ENCODE measurements around the gene TBC1D14.

DNA sequence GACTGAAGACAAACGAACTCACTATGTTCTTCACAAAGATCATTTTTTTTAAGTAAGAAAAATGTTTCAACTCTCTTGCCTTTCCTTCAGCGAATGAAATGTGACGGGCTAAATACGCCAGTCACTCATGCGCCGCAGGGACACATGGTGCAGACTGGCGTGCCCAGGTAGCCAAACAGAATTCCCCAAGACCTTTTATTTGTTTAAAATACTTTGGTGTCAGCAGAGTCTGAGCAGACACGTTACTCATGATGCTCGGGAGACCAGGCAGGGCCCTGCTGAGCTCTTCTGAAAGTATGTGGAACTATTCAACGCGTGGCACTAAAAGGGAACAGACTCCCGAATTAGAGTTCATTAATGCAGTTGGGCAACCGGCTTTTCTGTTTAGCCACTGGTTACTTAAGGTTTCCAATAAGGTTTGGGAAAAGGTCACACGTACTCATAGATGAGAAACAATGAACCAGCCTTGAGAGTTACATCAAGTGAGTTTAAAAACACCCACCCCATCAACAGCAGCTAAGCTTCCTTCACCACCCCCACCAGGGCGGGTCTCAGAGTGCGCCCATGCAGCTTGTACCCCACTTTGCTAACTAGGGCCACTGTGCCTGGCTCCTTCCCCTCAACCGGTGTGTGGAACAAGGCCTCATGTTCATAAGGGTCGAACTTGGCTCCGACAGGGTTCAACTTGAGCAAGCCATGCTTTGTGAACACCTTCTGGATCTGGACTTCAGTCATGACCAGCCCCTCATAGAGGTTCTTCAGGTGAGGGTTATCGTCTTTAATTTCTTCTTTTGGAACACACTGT lies 150.9 kb downstream of the TBC1D14 start:
- no peak for TF ChIP-seq ETS2 (tag; IDR thresholded peaks at IDR 0.05; ENCODE audit: borderline replicate concordance, poor library complexity, severe bottlenecking)
- no peak for TF ChIP-seq ZKSCAN1 (IDR thresholded peaks at IDR 0.05; ENCODE audit: low read depth, low read length)
- no peak for TF ChIP-seq FOXJ2 (tag; IDR thresholded peaks at IDR 0.05)
- no peak for TF ChIP-seq HNRNPH1 (optimal IDR thresholded peaks at IDR 0.05; ENCODE audit: low read depth, low read length)
- no peak for TF ChIP-seq TAF7 (tag; IDR thresholded peaks at IDR 0.05)
- TF ChIP-seq, protein P1, sequence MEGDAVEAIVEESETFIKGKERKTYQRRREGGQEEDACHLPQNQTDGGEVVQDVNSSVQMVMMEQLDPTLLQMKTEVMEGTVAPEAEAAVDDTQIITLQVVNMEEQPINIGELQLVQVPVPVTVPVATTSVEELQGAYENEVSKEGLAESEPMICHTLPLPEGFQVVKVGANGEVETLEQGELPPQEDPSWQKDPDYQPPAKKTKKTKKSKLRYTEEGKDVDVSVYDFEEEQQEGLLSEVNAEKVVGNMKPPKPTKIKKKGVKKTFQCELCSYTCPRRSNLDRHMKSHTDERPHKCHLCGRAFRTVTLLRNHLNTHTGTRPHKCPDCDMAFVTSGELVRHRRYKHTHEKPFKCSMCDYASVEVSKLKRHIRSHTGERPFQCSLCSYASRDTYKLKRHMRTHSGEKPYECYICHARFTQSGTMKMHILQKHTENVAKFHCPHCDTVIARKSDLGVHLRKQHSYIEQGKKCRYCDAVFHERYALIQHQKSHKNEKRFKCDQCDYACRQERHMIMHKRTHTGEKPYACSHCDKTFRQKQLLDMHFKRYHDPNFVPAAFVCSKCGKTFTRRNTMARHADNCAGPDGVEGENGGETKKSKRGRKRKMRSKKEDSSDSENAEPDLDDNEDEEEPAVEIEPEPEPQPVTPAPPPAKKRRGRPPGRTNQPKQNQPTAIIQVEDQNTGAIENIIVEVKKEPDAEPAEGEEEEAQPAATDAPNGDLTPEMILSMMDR (IDR thresholded peaks at IDR 0.05 in 2 of 3, conservative IDR thresholded peaks at IDR 0.05 in 1 of 3; ENCODE audit: insufficient read depth in 2 of 3, low read depth in 1 of 3, low read length in 3 of 3) = no peak
- TF ChIP-seq, protein P2, sequence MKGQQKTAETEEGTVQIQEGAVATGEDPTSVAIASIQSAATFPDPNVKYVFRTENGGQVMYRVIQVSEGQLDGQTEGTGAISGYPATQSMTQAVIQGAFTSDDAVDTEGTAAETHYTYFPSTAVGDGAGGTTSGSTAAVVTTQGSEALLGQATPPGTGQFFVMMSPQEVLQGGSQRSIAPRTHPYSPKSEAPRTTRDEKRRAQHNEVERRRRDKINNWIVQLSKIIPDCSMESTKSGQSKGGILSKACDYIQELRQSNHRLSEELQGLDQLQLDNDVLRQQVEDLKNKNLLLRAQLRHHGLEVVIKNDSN (CRISPR knock-in tag; IDR thresholded peaks at IDR 0.05) = no peak
- TF ChIP-seq, protein P3, sequence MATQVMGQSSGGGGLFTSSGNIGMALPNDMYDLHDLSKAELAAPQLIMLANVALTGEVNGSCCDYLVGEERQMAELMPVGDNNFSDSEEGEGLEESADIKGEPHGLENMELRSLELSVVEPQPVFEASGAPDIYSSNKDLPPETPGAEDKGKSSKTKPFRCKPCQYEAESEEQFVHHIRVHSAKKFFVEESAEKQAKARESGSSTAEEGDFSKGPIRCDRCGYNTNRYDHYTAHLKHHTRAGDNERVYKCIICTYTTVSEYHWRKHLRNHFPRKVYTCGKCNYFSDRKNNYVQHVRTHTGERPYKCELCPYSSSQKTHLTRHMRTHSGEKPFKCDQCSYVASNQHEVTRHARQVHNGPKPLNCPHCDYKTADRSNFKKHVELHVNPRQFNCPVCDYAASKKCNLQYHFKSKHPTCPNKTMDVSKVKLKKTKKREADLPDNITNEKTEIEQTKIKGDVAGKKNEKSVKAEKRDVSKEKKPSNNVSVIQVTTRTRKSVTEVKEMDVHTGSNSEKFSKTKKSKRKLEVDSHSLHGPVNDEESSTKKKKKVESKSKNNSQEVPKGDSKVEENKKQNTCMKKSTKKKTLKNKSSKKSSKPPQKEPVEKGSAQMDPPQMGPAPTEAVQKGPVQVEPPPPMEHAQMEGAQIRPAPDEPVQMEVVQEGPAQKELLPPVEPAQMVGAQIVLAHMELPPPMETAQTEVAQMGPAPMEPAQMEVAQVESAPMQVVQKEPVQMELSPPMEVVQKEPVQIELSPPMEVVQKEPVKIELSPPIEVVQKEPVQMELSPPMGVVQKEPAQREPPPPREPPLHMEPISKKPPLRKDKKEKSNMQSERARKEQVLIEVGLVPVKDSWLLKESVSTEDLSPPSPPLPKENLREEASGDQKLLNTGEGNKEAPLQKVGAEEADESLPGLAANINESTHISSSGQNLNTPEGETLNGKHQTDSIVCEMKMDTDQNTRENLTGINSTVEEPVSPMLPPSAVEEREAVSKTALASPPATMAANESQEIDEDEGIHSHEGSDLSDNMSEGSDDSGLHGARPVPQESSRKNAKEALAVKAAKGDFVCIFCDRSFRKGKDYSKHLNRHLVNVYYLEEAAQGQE (IDR thresholded peaks at IDR 0.05; ENCODE audit: borderline replicate concordance) = no peak
- TF ChIP-seq, protein P3 (CRISPR knock-in tag; IDR thresholded peaks at IDR 0.05; ENCODE audit: low read depth) = no peak
- TF ChIP-seq, protein P4, sequence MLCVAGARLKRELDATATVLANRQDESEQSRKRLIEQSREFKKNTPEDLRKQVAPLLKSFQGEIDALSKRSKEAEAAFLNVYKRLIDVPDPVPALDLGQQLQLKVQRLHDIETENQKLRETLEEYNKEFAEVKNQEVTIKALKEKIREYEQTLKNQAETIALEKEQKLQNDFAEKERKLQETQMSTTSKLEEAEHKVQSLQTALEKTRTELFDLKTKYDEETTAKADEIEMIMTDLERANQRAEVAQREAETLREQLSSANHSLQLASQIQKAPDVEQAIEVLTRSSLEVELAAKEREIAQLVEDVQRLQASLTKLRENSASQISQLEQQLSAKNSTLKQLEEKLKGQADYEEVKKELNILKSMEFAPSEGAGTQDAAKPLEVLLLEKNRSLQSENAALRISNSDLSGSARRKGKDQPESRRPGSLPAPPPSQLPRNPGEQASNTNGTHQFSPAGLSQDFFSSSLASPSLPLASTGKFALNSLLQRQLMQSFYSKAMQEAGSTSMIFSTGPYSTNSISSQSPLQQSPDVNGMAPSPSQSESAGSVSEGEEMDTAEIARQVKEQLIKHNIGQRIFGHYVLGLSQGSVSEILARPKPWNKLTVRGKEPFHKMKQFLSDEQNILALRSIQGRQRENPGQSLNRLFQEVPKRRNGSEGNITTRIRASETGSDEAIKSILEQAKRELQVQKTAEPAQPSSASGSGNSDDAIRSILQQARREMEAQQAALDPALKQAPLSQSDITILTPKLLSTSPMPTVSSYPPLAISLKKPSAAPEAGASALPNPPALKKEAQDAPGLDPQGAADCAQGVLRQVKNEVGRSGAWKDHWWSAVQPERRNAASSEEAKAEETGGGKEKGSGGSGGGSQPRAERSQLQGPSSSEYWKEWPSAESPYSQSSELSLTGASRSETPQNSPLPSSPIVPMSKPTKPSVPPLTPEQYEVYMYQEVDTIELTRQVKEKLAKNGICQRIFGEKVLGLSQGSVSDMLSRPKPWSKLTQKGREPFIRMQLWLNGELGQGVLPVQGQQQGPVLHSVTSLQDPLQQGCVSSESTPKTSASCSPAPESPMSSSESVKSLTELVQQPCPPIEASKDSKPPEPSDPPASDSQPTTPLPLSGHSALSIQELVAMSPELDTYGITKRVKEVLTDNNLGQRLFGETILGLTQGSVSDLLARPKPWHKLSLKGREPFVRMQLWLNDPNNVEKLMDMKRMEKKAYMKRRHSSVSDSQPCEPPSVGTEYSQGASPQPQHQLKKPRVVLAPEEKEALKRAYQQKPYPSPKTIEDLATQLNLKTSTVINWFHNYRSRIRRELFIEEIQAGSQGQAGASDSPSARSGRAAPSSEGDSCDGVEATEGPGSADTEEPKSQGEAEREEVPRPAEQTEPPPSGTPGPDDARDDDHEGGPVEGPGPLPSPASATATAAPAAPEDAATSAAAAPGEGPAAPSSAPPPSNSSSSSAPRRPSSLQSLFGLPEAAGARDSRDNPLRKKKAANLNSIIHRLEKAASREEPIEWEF (CRISPR knock-in tag; IDR thresholded peaks at IDR 0.05) = no peak

Data from K562 (cell line).